H9 (cell line): ENCODE results near the gene MCRIP2. TPM values are rescaled to one million over a fixed set of nuclear protein-coding genes. Genes with fewer than 3 reads are reported as not detected.

Experiments
- DNase-seq: peaks from one replicate; pipeline ENCODE4 v3.0.0-alpha.2; 2017
- H2AFZ ChIP-seq: one replicate; pipeline ENCODE4 v1.6.1; 2013; ENCODE audit warnings: mild to moderate bottlenecking, low read length, control low read depth, moderate library complexity
- H2AK5ac ChIP-seq: 2 replicates; pipeline ENCODE4 v1.6.1; 2013; ENCODE audit warnings: low read length, control low read depth, mixed read lengths; ENCODE audit not compliant: insufficient read length
- H2BK120ac ChIP-seq: one replicate; pipeline ENCODE4 v1.6.1; 2013; ENCODE audit warnings: low read depth, mild to moderate bottlenecking, low read length, control low read depth, inconsistent platforms; ENCODE audit not compliant: poor library complexity, severe bottlenecking
- H2BK12ac ChIP-seq: 2 replicates; pipeline ENCODE4 v1.6.1; 2013; ENCODE audit warnings: low read length, control low read depth, mixed read lengths, low read depth; ENCODE audit not compliant: insufficient read length
- H2BK15ac ChIP-seq: 2 replicates; pipeline ENCODE4 v1.6.1; 2013; ENCODE audit warnings: low read depth, low read length, control low read depth
- H2BK20ac ChIP-seq: one replicate; pipeline ENCODE4 v1.6.1; 2013; ENCODE audit warnings: low read depth, mild to moderate bottlenecking, low read length, control low read depth, inconsistent platforms; ENCODE audit not compliant: poor library complexity, severe bottlenecking
- H2BK5ac ChIP-seq: 2 replicates; pipeline ENCODE4 v1.6.1; 2013; ENCODE audit warnings: low read length, control low read depth, mixed read lengths; ENCODE audit not compliant: insufficient read length
- H3K14ac ChIP-seq: 2 replicates; pipeline ENCODE4 v1.6.1; 2013; ENCODE audit warnings: low read length, control low read depth; ENCODE audit not compliant: insufficient read depth
- H3K18ac ChIP-seq: 2 replicates; pipeline ENCODE4 v1.6.1; 2013; ENCODE audit warnings: low read depth, mild to moderate bottlenecking, mixed read lengths, low read length, control low read depth; ENCODE audit not compliant: insufficient read length
- H3K23ac ChIP-seq: 2 replicates; pipeline ENCODE4 v1.6.1; 2013; ENCODE audit warnings: low read length, control low read depth, mixed read lengths, low read depth; ENCODE audit not compliant: insufficient read length
- H3K23me2 ChIP-seq: 2 replicates; pipeline ENCODE4 v1.6.1; 2013; ENCODE audit warnings: low read depth, mild to moderate bottlenecking, mixed read lengths, low read length, control low read depth; ENCODE audit not compliant: insufficient read length, poor library complexity, severe bottlenecking
- H3K27ac ChIP-seq: 2 replicates; pipeline ENCODE4 v1.5.1; 2013; ENCODE audit warnings: low read length, control low read depth, mixed read lengths, low read depth; ENCODE audit not compliant: insufficient read length
- H3K27me3 ChIP-seq: 2 replicates; pipeline ENCODE4 v1.6.1; 2013; ENCODE audit warnings: low read length, control low read depth, inconsistent platforms; ENCODE audit not compliant: insufficient read depth
- H3K4ac ChIP-seq: 2 replicates; pipeline ENCODE4 v1.6.1; 2013; ENCODE audit warnings: low read depth, mild to moderate bottlenecking, control low read depth, inconsistent platforms, low read length, moderate library complexity
- H3K4me1 ChIP-seq: 2 replicates; pipeline ENCODE4 v1.6.1; 2013; ENCODE audit warnings: low read length, control low read depth, inconsistent platforms; ENCODE audit not compliant: insufficient read depth
- H3K4me2 ChIP-seq: 2 replicates; pipeline ENCODE4 v1.6.1; 2013; ENCODE audit warnings: low read length, control low read depth, mixed read lengths; ENCODE audit not compliant: insufficient read length, insufficient read depth
- H3K56ac ChIP-seq: 2 replicates; pipeline ENCODE4 v1.6.1; 2013; ENCODE audit warnings: low read depth, mild to moderate bottlenecking, mixed read lengths, low read length, control low read depth; ENCODE audit not compliant: insufficient read length
- H3K79me1 ChIP-seq: 2 replicates; pipeline ENCODE4 v1.6.1; 2013; ENCODE audit warnings: low read depth, mild to moderate bottlenecking, moderate library complexity, low read length, control low read depth, inconsistent platforms; ENCODE audit not compliant: insufficient read depth, poor library complexity, severe bottlenecking
- H3K79me2 ChIP-seq: 2 replicates; pipeline ENCODE4 v1.6.1; 2013; ENCODE audit warnings: low read length, control low read depth, inconsistent platforms; ENCODE audit not compliant: insufficient read depth
- H3K9ac ChIP-seq: 2 replicates; pipeline ENCODE4 v1.6.1; 2013; ENCODE audit warnings: low read length, control low read depth, mixed read lengths; ENCODE audit not compliant: insufficient read length; ENCODE audit errors: extremely low read depth
- H3K9me3 ChIP-seq: one replicate; pipeline ENCODE4 v1.6.1; 2013; ENCODE audit warnings: low read depth, low read length, inconsistent platforms; ENCODE audit not compliant: control insufficient read depth
- H3T11ph ChIP-seq: one replicate; pipeline ENCODE4 v1.6.1; 2013; ENCODE audit warnings: mild to moderate bottlenecking, low read length, control low read depth, inconsistent platforms
- H4K20me1 ChIP-seq: one replicate; pipeline ENCODE4 v1.6.1; 2013; ENCODE audit not compliant: control insufficient read depth, insufficient read length, insufficient read depth
- H4K5ac ChIP-seq: 2 replicates; pipeline ENCODE4 v1.6.1; 2013; ENCODE audit warnings: low read depth, mild to moderate bottlenecking, mixed read lengths, low read length, control low read depth; ENCODE audit not compliant: insufficient read length
- H4K8ac ChIP-seq: replicated peaks from 2 replicates; pipeline ENCODE4 v1.6.1; 2013; ENCODE audit warnings: low read length, control low read depth, mixed read lengths, low read depth; ENCODE audit not compliant: insufficient read length
- H4K91ac ChIP-seq: 2 replicates; pipeline ENCODE4 v1.6.1; 2013; ENCODE audit warnings: low read depth, mild to moderate bottlenecking, moderate library complexity, mixed read lengths, low read length, control low read depth; ENCODE audit not compliant: insufficient read length
- H3K27ac Mint-ChIP-seq, 3 experiments: 2 replicates in 2 of 3; 3 replicates in 1 of 3; pipeline ENCODE4 v1.8.0; 2020 to 2021; ENCODE audit warnings: mixed read lengths in 3 of 3, mild to moderate bottlenecking in 1 of 3, moderate library complexity in 1 of 3
- H3K27me3 Mint-ChIP-seq: 2 replicates; pipeline ENCODE4 v1.8.0; 2021; ENCODE audit warnings: low read depth, mild to moderate bottlenecking, moderate library complexity, mixed read lengths
- H3K36me3 Mint-ChIP-seq, 3 experiments: 2 replicates in 2 of 3; 3 replicates in 1 of 3; pipeline ENCODE4 v1.8.0; 2020 to 2021; ENCODE audit warnings: low read depth in 3 of 3, mixed read lengths in 3 of 3; ENCODE audit not compliant: insufficient read depth in 1 of 3
- H3K4me1 Mint-ChIP-seq, 2 experiments: 2 replicates each; pipeline ENCODE4 v1.8.0; 2020; ENCODE audit warnings: mixed read lengths in 2 of 2
- H3K4me3 Mint-ChIP-seq, 2 experiments: 2 replicates in 1 of 2; 3 replicates in 1 of 2; pipeline ENCODE4 v1.8.0; 2020 to 2021; ENCODE audit warnings: mild to moderate bottlenecking in 2 of 2, mixed read lengths in 2 of 2, moderate library complexity in 1 of 2
- H3K9me3 Mint-ChIP-seq, 2 experiments: 2 replicates in 1 of 2; 3 replicates in 1 of 2; pipeline ENCODE4 v1.8.0; 2020; ENCODE audit warnings: mild to moderate bottlenecking in 2 of 2, mixed read lengths in 2 of 2, moderate library complexity in 1 of 2
- CTCF ChIP-seq: fragments of 200-600 bp; sonication (generic); conservative IDR thresholded peaks from 3 replicates; pipeline ENCODE4 v1.8.0; 2021; ENCODE audit warnings: antibody characterized with exemption, mild to moderate bottlenecking
- whole genome bisulfite sequencing: extraction: QIAGEN DNeasy Blood & Tissue Kit; methylation state at CpG from one replicate; pipeline ENCODE4 v1.1.7; 2013; ENCODE audit warnings: missing lambda C conversion rate, low lambda C conversion rate, mixed read lengths; ENCODE audit not compliant: insufficient read length; ENCODE audit errors: extremely low coverage; 5-methylcytosine and 5-hydroxymethylcytosine counted together
- total RNA-seq: library from RNA; stranded (reverse); gene quantifications from 2 replicates; pipeline ENCODE4 v1.2.1, GENCODE V29; 2021

Gene MCRIP2
- total RNA-seq, 1 experiment from 2014 or later = 52.5 TPM

- H3K4me2 ChIP-seq = no peak overlapping the region
These were observed 3.5 kb upstream of the MCRIP2 start for GRCh38 chr16:638034-638543.

More at GRCh38 chr16:638034-638543, 3.5 kb upstream of the MCRIP2 start:
- no peak overlapping the region for H2AFZ ChIP-seq
- Mint-ChIP-seq H3K27me3 (peaks cover 2% of the 10 kb centered on the region; the same call in 1 of the 2 replicates), H3K4me3 (peak overlapping the region; percentile 52 to 72), H3K9me3 (peaks cover 3% of the 10 kb centered on the region in 2 experiments; a peak in 2 of 5 replicates), H3K27ac (no peak overlapping the region; a peak in 1 of 7 replicates), H3K36me3 (peaks cover 0 to 6% (median 1%) of the 10 kb centered on the region in 3 experiments; a peak in 4 of 7 replicates), H3K4me1 (peaks cover 11 to 25% of the 10 kb centered on the region in 2 experiments)
- no peaks in the 10 kb centered on the region for H4K20me1 ChIP-seq
- H3K79me1 ChIP-seq = no peaks in the 10 kb centered on the region
- no peak for TF ChIP-seq CTCF
- no peak overlapping the region for H4K5ac ChIP-seq
- no peak overlapping the region for H3K27ac ChIP-seq
- no peaks in the 10 kb centered on the region for H3K9me3 ChIP-seq
- H3K14ac ChIP-seq = no peak overlapping the region
- no peak overlapping the region for H2BK15ac ChIP-seq
- H3K56ac ChIP-seq = no peak overlapping the region
- H2BK12ac ChIP-seq = no peak overlapping the region
- H4K8ac ChIP-seq = no peak overlapping the region
- H3K4me1 ChIP-seq = no peaks in the 10 kb centered on the region; the same call in 1 of the 2 replicates
- H3K18ac ChIP-seq = no peak overlapping the region
- no peak overlapping the region for H2AK5ac ChIP-seq
- H2BK20ac ChIP-seq = no peak overlapping the region
- H3K79me2 ChIP-seq = peaks cover 2% of the 10 kb centered on the region; the same call in 1 of the 2 replicates
- no peak overlapping the region for H2BK5ac ChIP-seq
- H2BK120ac ChIP-seq = no peak overlapping the region
- no peaks in the 10 kb centered on the region for H3K27me3 ChIP-seq
- H3K23me2 ChIP-seq = peaks cover 13% of the 10 kb centered on the region
- no peak overlapping the region for H3K9ac ChIP-seq
- no peak overlapping the region for H3T11ph ChIP-seq
- no peak overlapping the region for H3K4ac ChIP-seq
- no peak overlapping the region for H4K91ac ChIP-seq
- WGBS = no CpG with 5 or more reads among the region's 15 CpGs
- no peak overlapping the region for H3K23ac ChIP-seq
- DNase-seq = no peak
